HepG2 (cell line): ENCODE results near the gene RBM12. TPM values are rescaled to one million over a fixed set of nuclear protein-coding genes. Genes with fewer than 3 reads are reported as not detected.
A peak's percentile ranks its signal among the peaks of the same experiment; 100 is the strongest.

Experiments
- FIP1L1 ChIP-seq: fragments of 200-400 bp; formaldehyde crosslinking; IDR thresholded peaks from 2 replicates; pipeline ENCODE4 v1.6.1; 2018; ENCODE audit warnings: low read depth, mild to moderate bottlenecking, low read length, moderate library complexity, borderline replicate concordance; ENCODE audit not compliant: insufficient read depth
- GTF3A ChIP-seq: sonication (generic); formaldehyde crosslinking; conservative IDR thresholded peaks from 2 replicates; pipeline ENCODE4 v1.4.0; 2020; ENCODE audit warnings: mild to moderate bottlenecking, missing genetic modification reagents
- IRX3 ChIP-seq: sonication (generic); formaldehyde crosslinking; IDR thresholded peaks from 2 replicates; pipeline ENCODE4 v1.8.1; 2023; ENCODE audit warnings: mild to moderate bottlenecking, low read depth, missing genetic modification reagents, borderline replicate concordance
- JUND ChIP-seq: sonication (generic); formaldehyde crosslinking; IDR thresholded peaks from 2 replicates; pipeline ENCODE4 v1.8.0; 2022; ENCODE audit warnings: mild to moderate bottlenecking, missing genetic modification reagents
- MTF1 ChIP-seq: sonication (generic); formaldehyde crosslinking; IDR thresholded peaks from 2 replicates; pipeline ENCODE4 v1.5.0; 2020; ENCODE audit warnings: missing genetic modification reagents
- NFE2 ChIP-seq: sonication (generic); formaldehyde crosslinking; IDR thresholded peaks from 2 replicates; pipeline ENCODE4 v1.4.0; 2020; ENCODE audit warnings: missing genetic modification reagents
- SUZ12 ChIP-seq: fragments of 150-350 bp; IDR thresholded peaks from 2 replicates; pipeline ENCODE4 v1.6.1; 2014; ENCODE audit warnings: low read depth, low read length
- TMF1 ChIP-seq: sonication (generic); formaldehyde crosslinking; IDR thresholded peaks from 2 replicates; pipeline ENCODE4 v1.8.1; 2022; ENCODE audit warnings: low read depth, missing genetic modification reagents
- TOPORS ChIP-seq: sonication (generic); formaldehyde crosslinking; IDR thresholded peaks from 2 replicates; pipeline ENCODE4 v1.8.0; 2023; ENCODE audit warnings: mild to moderate bottlenecking, missing genetic modification reagents
- TRIM22 ChIP-seq: fragments of 450-650 bp; IDR thresholded peaks from 2 replicates; pipeline ENCODE4 v1.6.1; 2017
- ZNF256 ChIP-seq: sonication (generic); formaldehyde crosslinking; conservative IDR thresholded peaks from 2 replicates; pipeline ENCODE4 v1.4.0; 2020; ENCODE audit warnings: missing genetic modification reagents
- ZNF383 ChIP-seq: sonication (generic); formaldehyde crosslinking; IDR thresholded peaks from 2 replicates; pipeline ENCODE4 v1.4.0; 2020; ENCODE audit warnings: missing genetic modification reagents, mild to moderate bottlenecking, borderline replicate concordance
- ZNF512B ChIP-seq: sonication (generic); formaldehyde crosslinking; IDR thresholded peaks from 2 replicates; pipeline ENCODE4 v1.5.1; 2020; ENCODE audit warnings: missing genetic modification reagents, mild to moderate bottlenecking, borderline replicate concordance
- ZNF598 ChIP-seq: sonication (generic); formaldehyde crosslinking; IDR thresholded peaks from 2 replicates; pipeline ENCODE4 v1.5.1; 2020; ENCODE audit warnings: mild to moderate bottlenecking, missing genetic modification reagents, borderline replicate concordance
- ZNF773 ChIP-seq: sonication (generic); formaldehyde crosslinking; IDR thresholded peaks from 2 replicates; pipeline ENCODE4 v1.4.0; 2020; ENCODE audit warnings: missing genetic modification reagents, borderline replicate concordance
- polyA plus RNA-seq, 8 experiments: library from polyadenylated mRNA; depleted of rRNA in 3 of 8; stranded (reverse) in 7 of 8; unstranded in 1 of 8; fragments of >200 nt; fragmentation: Illumina TruSeq in 4 of 8; extraction: Trizol in 4 of 8; gene quantifications; 2 replicates each; pipeline versions ENCODE4 v1.2.1 to v1.2.3, GENCODE V29; 2011 to 2016; ENCODE audit warnings: low read depth in 4 of 8, missing spikeins in 1 of 8, mixed read lengths in 1 of 8; ENCODE audit not compliant: insufficient read depth in 1 of 8
- total RNA-seq, 5 experiments: library from RNA; depleted of rRNA; stranded (reverse); fragments of >200 nt; fragmentation: Illumina TruSeq; extraction: Trizol; gene quantifications; 2 replicates each; pipeline ENCODE4 v1.2.3, GENCODE V29; 2016; ENCODE audit warnings: low read depth in 1 of 5
- TF ChIP-seq, protein P1 (sequence below): sonication (generic); formaldehyde crosslinking; IDR thresholded peaks from 2 replicates; pipeline ENCODE4 v1.5.0; 2020; ENCODE audit warnings: mild to moderate bottlenecking, missing genetic modification reagents, borderline replicate concordance
- TF ChIP-seq, protein P2 (sequence below): sonication (generic); formaldehyde crosslinking; IDR thresholded peaks from 2 replicates; pipeline ENCODE4 v1.9.0; 2021; ENCODE audit warnings: missing genetic modification reagents, borderline replicate concordance
- TF ChIP-seq, protein P3 (sequence below): IDR thresholded peaks from 2 replicates; pipeline ENCODE4 v1.6.1; 2016; ENCODE audit warnings: control low read depth
- TF ChIP-seq, protein P4 (sequence below): sonication (generic); formaldehyde crosslinking; IDR thresholded peaks from 2 replicates; pipeline ENCODE4 v1.5.0; 2020; ENCODE audit warnings: missing genetic modification reagents, mild to moderate bottlenecking, borderline replicate concordance

RBM12 gene
- total and polyA plus RNA-seq, 2 of the 13 experiments (the other 11 are each of a cell fraction or from before 2014, with no cell fraction given), result 97.9 to 104 TPM

GRCh38 chr20:35664466-35665206, at the start of gene RBM12, which contains the start of gene CPNE1 (continued):
- TF ChIP-seq, protein P1, sequence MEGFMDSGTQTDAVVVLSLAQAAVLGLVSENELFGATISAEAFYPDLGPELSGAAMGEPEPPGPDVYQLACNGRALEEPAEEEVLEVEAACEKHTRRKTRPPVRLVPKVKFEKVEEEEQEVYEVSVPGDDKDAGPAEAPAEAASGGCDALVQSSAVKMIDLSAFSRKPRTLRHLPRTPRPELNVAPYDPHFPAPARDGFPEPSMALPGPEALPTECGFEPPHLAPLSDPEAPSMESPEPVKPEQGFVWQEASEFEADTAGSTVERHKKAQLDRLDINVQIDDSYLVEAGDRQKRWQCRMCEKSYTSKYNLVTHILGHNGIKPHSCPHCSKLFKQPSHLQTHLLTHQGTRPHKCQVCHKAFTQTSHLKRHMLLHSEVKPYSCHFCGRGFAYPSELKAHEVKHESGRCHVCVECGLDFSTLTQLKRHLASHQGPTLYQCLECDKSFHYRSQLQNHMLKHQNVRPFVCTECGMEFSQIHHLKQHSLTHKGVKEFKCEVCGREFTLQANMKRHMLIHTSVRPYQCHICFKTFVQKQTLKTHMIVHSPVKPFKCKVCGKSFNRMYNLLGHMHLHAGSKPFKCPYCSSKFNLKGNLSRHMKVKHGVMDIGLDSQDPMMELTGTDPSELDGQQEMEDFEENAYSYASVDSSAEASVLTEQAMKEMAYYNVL (CRISPR knock-in tag), result peak; percentile 71
- TF ChIP-seq ZNF773 (CRISPR knock-in tag), result peak; percentile 23; the same call in 1 of the 2 replicates
- TF ChIP-seq ZNF512B, result no peak; the same call in 1 of the 2 replicates
- TF ChIP-seq, protein P2, sequence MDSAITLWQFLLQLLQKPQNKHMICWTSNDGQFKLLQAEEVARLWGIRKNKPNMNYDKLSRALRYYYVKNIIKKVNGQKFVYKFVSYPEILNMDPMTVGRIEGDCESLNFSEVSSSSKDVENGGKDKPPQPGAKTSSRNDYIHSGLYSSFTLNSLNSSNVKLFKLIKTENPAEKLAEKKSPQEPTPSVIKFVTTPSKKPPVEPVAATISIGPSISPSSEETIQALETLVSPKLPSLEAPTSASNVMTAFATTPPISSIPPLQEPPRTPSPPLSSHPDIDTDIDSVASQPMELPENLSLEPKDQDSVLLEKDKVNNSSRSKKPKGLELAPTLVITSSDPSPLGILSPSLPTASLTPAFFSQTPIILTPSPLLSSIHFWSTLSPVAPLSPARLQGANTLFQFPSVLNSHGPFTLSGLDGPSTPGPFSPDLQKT (CRISPR knock-in tag), result no peak
- TF ChIP-seq, protein P3, sequence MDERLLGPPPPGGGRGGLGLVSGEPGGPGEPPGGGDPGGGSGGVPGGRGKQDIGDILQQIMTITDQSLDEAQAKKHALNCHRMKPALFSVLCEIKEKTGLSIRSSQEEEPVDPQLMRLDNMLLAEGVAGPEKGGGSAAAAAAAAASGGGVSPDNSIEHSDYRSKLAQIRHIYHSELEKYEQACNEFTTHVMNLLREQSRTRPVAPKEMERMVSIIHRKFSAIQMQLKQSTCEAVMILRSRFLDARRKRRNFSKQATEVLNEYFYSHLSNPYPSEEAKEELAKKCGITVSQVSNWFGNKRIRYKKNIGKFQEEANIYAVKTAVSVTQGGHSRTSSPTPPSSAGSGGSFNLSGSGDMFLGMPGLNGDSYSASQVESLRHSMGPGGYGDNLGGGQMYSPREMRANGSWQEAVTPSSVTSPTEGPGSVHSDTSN (CRISPR knock-in tag), result no peak
- TF ChIP-seq ZNF598 (CRISPR knock-in tag), result peak; percentile 100
- TF ChIP-seq JUND (CRISPR knock-in tag), result 0 out of 2 replicates have a peak, but pooled peaks have one; percentile 48
- TF ChIP-seq ZNF383 (CRISPR knock-in tag), result peak; percentile 99; the same call in 1 of the 2 replicates
- TF ChIP-seq NFE2 (CRISPR knock-in tag), result no peak; the same call in 1 of the 2 replicates
- peak; percentile 69; the same call in 1 of the 2 replicates for TF ChIP-seq TOPORS (CRISPR knock-in tag)
- TF ChIP-seq ZNF256 (CRISPR knock-in tag), result peak; percentile 46; the same call in 1 of the 2 replicates
- TF ChIP-seq SUZ12, result no peak
- peak; percentile 91; the same call in 1 of the 2 replicates for TF ChIP-seq IRX3 (CRISPR knock-in tag)
- TF ChIP-seq FIP1L1, result peak; percentile 68; the same call in 1 of the 2 replicates
- peak; percentile 98 for TF ChIP-seq TMF1
- 0 out of 2 replicates have a peak, but pooled peaks have one; percentile 81 for TF ChIP-seq MTF1 (CRISPR knock-in tag)
- TF ChIP-seq, protein P4, sequence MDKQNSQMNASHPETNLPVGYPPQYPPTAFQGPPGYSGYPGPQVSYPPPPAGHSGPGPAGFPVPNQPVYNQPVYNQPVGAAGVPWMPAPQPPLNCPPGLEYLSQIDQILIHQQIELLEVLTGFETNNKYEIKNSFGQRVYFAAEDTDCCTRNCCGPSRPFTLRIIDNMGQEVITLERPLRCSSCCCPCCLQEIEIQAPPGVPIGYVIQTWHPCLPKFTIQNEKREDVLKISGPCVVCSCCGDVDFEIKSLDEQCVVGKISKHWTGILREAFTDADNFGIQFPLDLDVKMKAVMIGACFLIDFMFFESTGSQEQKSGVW (CRISPR knock-in tag), result no peak
- TF ChIP-seq TRIM22, result no peak
- peak; percentile 82 for TF ChIP-seq GTF3A (CRISPR knock-in tag)
